Uterus (tissue), 2 donors: ENCODE measurements around the gene SH2D3C.
"Not testable (repeated sequence)": the region's sequence is repeated elsewhere in the genome, so short reads cannot be mapped to it uniquely, and the experiment has no call there.

ENCODE experiments used
- CTCF ChIP-seq, 4 experiments: fragments of 200-600 bp in 2 of 4; fragments of 450-650 bp in 2 of 4; sonication (generic) in 2 of 4; IDR thresholded peaks; one replicate each; pipeline ENCODE4 v1.5.1; 2016 to 2019; ENCODE audit warnings: antibody characterized with exemption in 4 of 4, mild to moderate bottlenecking in 2 of 4, moderate library complexity in 1 of 4
- POLR2A ChIP-seq, 2 donors: fragments of 450-650 bp; IDR thresholded peaks; one replicate each; pipeline ENCODE4 v1.6.1; 2016; ENCODE audit warnings: antibody characterized with exemption in 2 of 2, mild to moderate bottlenecking in 1 of 2, moderate library complexity in 1 of 2

GRCh38 chr9:127756776-127757175 lies 21.7 kb downstream of the SH2D3C start:
- TF ChIP-seq CTCF, POLR2A (IDR thresholded peaks at IDR 0.05): not testable (repeated sequence)
